Neuron (in vitro differentiated cells): ENCODE measurements around the gene DNAH2.

Source experiments
- H2AFZ ChIP-seq: one replicate; pipeline ENCODE4 v1.6.1; 2013; ENCODE audit warnings: low read depth, mild to moderate bottlenecking, inconsistent platforms, low read length, moderate library complexity
- H3K27me3 ChIP-seq: one replicate; pipeline ENCODE4 v1.6.1; 2013; ENCODE audit warnings: low read length; ENCODE audit not compliant: insufficient read depth
- H3K36me3 ChIP-seq: one replicate; pipeline ENCODE4 v1.6.1; 2013; ENCODE audit warnings: low read length; ENCODE audit not compliant: insufficient read depth
- H3K4me1 ChIP-seq: one replicate; pipeline ENCODE4 v1.6.1; 2013; ENCODE audit warnings: low read length; ENCODE audit not compliant: insufficient read depth
- H3K4me3 ChIP-seq: 2 replicates; pipeline ENCODE4 v1.5.1; 2013; ENCODE audit warnings: mild to moderate bottlenecking, low read length, moderate library complexity
- H3K9me3 ChIP-seq: one replicate; pipeline ENCODE4 v1.6.1; 2013; ENCODE audit warnings: low read length

Gene DNAH2

DNA sequence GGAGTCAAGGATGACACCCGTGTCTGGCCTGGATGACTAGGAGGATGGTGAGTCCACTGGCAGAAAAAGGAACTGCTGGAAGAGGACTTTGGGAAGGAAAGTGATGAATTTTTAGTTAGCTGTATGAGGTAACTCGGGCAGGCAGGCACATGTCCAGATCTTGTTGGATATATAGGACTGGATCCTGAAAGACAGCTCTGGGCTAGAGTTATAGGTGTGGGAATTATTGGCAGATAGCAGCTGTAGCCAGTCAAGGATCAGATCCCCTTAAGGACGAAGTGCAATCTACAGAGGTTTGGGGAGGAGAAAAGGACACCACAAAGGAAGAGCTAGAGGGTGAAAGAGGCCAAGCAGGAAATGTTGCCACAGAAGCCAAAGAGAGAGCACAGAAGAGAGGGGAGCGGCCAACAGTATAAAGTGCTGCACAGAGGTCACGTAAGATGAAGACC lies 150.4 kb downstream of the DNAH2 start:
- H3K9me3 ChIP-seq = no peaks in the 10 kb centered on the region
- no peaks in the 10 kb centered on the region for H3K27me3 ChIP-seq
- H3K4me1 ChIP-seq = no peaks in the 10 kb centered on the region
- no peak overlapping the region for H2AFZ ChIP-seq
- no peak overlapping the region for H3K4me3 ChIP-seq
- peaks cover 31% of the 10 kb centered on the region for H3K36me3 ChIP-seq

DNA sequence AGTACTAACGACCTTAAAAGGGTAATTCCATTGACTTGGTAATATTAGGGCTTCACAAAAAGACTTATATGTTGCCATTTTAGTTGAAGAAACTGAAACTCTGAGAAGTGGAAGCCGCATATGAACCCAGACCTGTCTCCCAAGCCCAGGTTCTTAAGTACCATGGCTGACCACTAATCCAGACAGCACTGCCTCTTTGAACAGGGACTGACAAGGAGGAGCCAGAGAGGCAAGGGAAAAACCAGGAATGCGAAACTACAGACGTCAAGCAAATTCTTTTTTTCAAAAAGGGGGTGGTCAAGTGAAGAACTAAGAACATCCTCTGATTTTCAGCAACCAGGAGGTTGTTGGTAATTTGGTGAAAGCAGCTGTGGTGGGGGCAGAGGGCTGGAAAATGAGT lies 155.5 kb downstream of the DNAH2 start:
- Histone ChIP-seq H3K4me3 (no peak overlapping the region), H3K36me3 (peaks cover 28% of the 10 kb centered on the region)

DNA sequence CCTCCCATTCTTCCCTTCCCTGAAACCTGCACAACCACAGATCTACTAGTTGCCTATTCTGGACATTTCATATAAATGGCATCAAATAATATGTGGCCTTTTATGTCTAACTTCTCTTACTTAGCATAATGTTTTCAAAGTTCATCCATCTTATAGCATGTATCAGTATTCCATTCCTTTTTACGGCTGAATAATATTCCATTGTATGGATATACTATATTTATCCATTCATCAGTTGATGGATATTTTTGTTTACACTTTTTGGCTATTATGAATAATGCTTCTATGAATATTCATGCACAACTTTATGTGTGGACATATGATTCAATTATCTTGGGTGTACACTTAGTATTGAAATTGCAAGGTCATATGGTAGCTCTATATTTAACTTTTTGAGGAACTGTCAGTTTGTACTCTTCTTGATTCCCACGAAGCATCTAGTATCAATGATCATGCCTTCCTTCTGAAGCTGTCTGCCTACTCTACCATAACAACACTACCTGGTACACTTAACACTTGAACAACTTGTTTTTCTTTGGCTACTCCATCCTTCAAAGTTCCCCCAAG lies 158.3 kb downstream of the DNAH2 start:
- H3K36me3 ChIP-seq = peaks cover 36% of the 10 kb centered on the region
- H2AFZ ChIP-seq = no peak overlapping the region
- no peaks in the 10 kb centered on the region for H3K9me3 ChIP-seq
- H3K27me3 ChIP-seq = no peaks in the 10 kb centered on the region
- H3K4me3 ChIP-seq = no peak overlapping the region
- no peaks in the 10 kb centered on the region for H3K4me1 ChIP-seq

More for the DNA sequence above, 155.5 kb downstream of the DNAH2 start:
- H3K9me3 ChIP-seq = no peaks in the 10 kb centered on the region
- no peaks in the 10 kb centered on the region for H3K4me1 ChIP-seq
- no peak overlapping the region for H2AFZ ChIP-seq
- no peaks in the 10 kb centered on the region for H3K27me3 ChIP-seq

DNA sequence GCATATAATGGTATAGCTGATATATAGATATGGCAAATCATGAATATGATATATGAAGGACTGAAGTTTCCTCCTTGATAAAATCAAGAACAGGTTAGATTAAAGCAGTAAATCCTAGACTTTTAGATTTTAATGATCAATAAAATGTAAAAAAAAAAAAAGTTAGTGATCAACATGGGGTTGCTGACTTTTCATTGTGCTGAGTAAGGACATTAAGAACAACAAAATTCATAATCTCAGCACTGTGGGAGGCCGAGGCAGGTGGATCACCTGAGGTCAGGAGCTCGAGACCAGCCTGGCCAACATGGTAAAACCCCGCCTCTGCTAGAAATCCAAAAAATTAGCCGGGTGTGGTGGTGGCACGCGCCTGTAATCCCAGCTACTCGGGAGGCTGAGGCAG lies 160.7 kb downstream of the DNAH2 start:
- Histone ChIP-seq H3K27me3 (no peaks in the 10 kb centered on the region), H3K36me3 (peaks cover 44% of the 10 kb centered on the region), H2AFZ (no peak overlapping the region), H3K9me3 (no peaks in the 10 kb centered on the region), H3K4me1 (peaks cover 12% of the 10 kb centered on the region), H3K4me3 (no peak overlapping the region)

DNA sequence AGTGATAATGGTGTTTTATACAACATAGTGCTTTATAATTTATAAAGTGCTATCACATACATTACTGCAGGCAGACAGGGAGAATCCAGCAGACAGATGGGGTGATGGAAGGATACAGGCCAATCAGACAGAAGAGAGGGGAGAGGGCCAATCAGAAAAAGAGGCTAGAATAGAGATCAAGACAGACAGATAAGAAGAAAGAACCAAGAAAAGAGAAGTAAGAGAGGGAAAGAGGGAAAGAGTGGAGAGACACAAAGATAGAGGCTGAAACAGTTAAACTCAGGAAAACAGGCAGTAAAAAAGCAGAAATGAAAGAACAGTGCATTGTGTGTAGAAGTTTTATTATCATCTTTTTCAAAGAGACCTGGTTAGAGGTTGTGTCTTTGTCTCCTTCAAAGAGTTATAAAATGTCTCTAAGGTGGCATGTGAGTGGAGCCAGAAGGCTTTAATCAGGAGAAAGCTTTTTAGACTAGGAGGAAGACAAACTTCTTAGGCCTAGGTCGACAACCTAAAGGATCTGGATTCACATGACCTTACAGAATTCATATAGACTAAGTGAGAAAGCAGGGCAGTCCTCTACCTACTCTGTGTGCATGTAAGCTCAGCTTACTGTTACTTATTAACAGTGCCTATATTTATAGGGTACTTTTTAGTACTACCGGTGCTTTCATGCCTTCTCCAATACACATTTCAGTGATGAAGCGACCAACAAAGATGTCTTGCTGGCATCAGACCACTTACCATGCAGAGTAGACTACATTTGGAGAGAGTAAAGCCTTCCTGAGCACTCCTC lies 162.7 kb downstream of the DNAH2 start:
- Histone ChIP-seq H3K36me3 (peaks cover 40% of the 10 kb centered on the region), H3K9me3 (no peaks in the 10 kb centered on the region), H3K4me3 (no peak overlapping the region), H3K27me3 (no peaks in the 10 kb centered on the region), H3K4me1 (peaks cover 18% of the 10 kb centered on the region), H2AFZ (no peak overlapping the region)

DNA sequence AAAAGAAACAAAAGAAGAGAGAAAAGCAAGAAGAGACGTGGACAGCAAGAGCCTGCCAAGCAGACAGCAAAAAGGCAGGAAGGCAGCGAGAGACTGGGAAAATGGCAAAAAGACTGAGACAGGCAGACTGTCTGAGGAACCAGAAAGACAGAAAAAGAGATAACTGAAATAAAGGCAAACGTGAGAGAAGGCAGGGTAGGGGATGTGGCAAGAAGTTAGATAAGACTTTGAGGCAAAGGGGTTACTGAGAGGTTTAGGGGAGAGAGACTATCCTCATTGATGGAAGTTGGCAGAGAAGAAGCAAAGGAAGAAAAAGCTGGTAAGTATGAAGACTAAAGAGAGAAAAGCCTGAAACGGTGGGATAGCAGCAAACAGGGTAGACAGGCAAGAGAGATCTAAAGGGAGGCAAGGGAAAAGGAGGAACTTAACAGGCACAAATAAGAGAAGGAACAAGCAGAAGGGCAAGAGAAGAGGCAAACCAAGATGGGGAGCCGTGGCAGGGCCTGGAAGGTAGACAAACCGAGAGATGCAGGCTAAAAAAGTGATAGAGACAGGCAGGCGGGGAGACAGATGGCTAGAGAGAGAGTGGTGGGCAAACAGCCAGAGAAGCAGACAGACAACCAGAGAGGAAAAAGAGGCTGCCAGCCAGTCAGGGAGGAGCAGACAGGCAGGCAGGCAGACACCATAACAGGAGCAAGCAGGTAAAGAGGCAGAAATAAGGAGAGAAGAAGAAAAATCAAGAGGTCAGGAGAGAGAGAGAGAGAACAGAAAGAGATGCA lies 163.9 kb downstream of the DNAH2 start:
- Histone ChIP-seq H2AFZ (no peak overlapping the region), H3K36me3 (peaks cover 32% of the 10 kb centered on the region), H3K4me1 (peaks cover 22% of the 10 kb centered on the region), H3K27me3 (no peaks in the 10 kb centered on the region), H3K9me3 (no peaks in the 10 kb centered on the region), H3K4me3 (no peak overlapping the region)

DNA sequence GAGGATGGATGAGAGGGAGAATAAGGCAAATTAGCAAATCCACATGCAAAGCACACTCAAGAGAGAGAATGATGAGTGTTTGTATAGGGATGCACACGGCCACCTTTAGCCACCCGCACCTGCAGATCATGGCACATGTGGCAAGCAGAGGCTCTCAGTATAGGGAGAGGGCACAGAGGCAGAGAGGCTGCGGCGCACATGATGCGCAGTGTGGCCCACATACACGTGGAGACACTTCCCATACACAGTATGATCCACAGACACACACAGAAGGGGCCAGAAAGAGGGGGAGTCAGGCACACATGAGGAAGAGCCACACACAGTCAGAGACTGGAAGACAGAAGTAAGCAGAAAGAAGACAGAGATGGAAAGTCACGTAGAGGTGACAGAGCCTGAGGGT lies 164.5 kb downstream of the DNAH2 start:
- H3K36me3 ChIP-seq = peaks cover 32% of the 10 kb centered on the region
- no peak overlapping the region for H3K4me3 ChIP-seq
- H3K27me3 ChIP-seq = no peaks in the 10 kb centered on the region
- no peaks in the 10 kb centered on the region for H3K9me3 ChIP-seq
- peaks cover 27% of the 10 kb centered on the region for H3K4me1 ChIP-seq
- no peak overlapping the region for H2AFZ ChIP-seq

DNA sequence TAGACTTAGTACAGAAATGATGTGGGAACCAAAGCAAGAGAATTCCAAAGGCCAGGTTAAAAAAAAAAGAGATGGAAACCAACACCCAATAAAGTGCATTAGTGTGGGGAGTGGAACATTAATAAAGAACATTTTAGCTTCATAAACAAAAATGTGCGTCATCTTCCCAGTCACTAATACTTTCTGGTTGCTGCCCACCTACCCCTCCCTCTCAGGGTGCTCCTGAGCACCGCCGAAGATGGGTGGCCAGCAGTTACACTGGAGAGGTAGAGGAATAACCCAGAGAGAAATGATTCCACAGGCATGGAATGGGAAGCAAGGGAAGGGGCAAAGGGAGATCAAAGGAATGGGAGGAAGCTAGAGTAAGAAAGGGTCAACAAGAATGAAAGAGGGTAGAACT lies 165.1 kb downstream of the DNAH2 start:
- Histone ChIP-seq H3K9me3 (no peaks in the 10 kb centered on the region), H3K4me1 (peaks cover 30% of the 10 kb centered on the region), H3K4me3 (no peak overlapping the region), H2AFZ (no peak overlapping the region), H3K36me3 (peaks cover 32% of the 10 kb centered on the region), H3K27me3 (no peaks in the 10 kb centered on the region)
